EL (cell line): ENCODE measurements around the gene TNFRSF6B.
"Not testable (repeated sequence)": the region's sequence is repeated elsewhere in the genome, so short reads cannot be mapped to it uniquely, and the experiment has no call there.

Experiments used
- DNase-seq: peaks from one replicate; pipeline ENCODE4 v3.0.0-alpha.2; 2016

TNFRSF6B gene

GRCh38 chr20:63696628-63697356, at the start of gene TNFRSF6B:
Gene TNFRSF6B, plus strand, starts transcription at chr20:63696652. Its CDS starts 116 bp downstream, at chr20:63696768.
- no peak for DNase-seq

- DNase-seq, result no peak
Observed at GRCh38 chr20:63648190-63648589, 48.3 kb upstream of the TNFRSF6B start.

GRCh38 chr20:63648895-63649589, 47.4 kb upstream of the TNFRSF6B start:
- DNase-seq, result no peak

GRCh38 chr20:63650486-63650885, 46.0 kb upstream of the TNFRSF6B start:
- DNase-seq, result not testable (repeated sequence)

- DNase-seq, result no peak
Observed at GRCh38 chr20:63651942-63652191, 44.6 kb upstream of the TNFRSF6B start.

- peak; percentile 41 for DNase-seq
Observed at GRCh38 chr20:63652192-63652980, 44.1 kb upstream of the TNFRSF6B start.

- peak; percentile 86 for DNase-seq
Observed at GRCh38 chr20:63653041-63653973, 43.1 kb upstream of the TNFRSF6B start, which contains the start of gene STMN3. Gene STMN3, minus strand, starts transcription at chr20:63653424. Its CDS starts 79 bp downstream, at chr20:63653345.

- DNase-seq, result no peak
Observed at GRCh38 chr20:63653974-63654668, 42.3 kb upstream of the TNFRSF6B start.

- no peak for DNase-seq
Observed at GRCh38 chr20:63655249-63655648, 41.2 kb upstream of the TNFRSF6B start.

- DNase-seq, result no peak
Observed at GRCh38 chr20:63656451-63656850, 40.0 kb upstream of the TNFRSF6B start.

- DNase-seq, result peak; percentile 18
Observed at GRCh38 chr20:63657260-63657936, 39.1 kb upstream of the TNFRSF6B start.

GRCh38 chr20:63657937-63658748, 38.3 kb upstream of the TNFRSF6B start, which contains the start of gene RTEL1:
Gene RTEL1, plus strand, starts transcription at chr20:63658312. Its CDS starts 1,091 bp downstream, at chr20:63659403.
- DNase-seq, result peak; percentile 92

- no peak for DNase-seq
Observed at GRCh38 chr20:63658749-63659187, 37.7 kb upstream of the TNFRSF6B start.

- no peak for DNase-seq
Observed at GRCh38 chr20:63659370-63659769, 37.1 kb upstream of the TNFRSF6B start.

GRCh38 chr20:63660174-63660573, 36.3 kb upstream of the TNFRSF6B start:
- not testable (repeated sequence) for DNase-seq

- DNase-seq, result no peak
Observed at GRCh38 chr20:63660622-63661021, 35.8 kb upstream of the TNFRSF6B start.

GRCh38 chr20:63661108-63661507, 35.3 kb upstream of the TNFRSF6B start:
- DNase-seq, result no peak

- no peak for DNase-seq
Observed at GRCh38 chr20:63661959-63662812, 34.3 kb upstream of the TNFRSF6B start.

- DNase-seq, result no peak
Observed at GRCh38 chr20:63662813-63663189, 33.7 kb upstream of the TNFRSF6B start.
